ENCODE results near the gene RNF223. TPM values are rescaled to one million over a fixed set of nuclear protein-coding genes. Genes with fewer than 3 reads are reported as not detected.

RNF223 gene
- total RNA-seq, 4 donors from 2014 or later, result 9.4 to 19.5 (median 10.5) TPM

DNA sequence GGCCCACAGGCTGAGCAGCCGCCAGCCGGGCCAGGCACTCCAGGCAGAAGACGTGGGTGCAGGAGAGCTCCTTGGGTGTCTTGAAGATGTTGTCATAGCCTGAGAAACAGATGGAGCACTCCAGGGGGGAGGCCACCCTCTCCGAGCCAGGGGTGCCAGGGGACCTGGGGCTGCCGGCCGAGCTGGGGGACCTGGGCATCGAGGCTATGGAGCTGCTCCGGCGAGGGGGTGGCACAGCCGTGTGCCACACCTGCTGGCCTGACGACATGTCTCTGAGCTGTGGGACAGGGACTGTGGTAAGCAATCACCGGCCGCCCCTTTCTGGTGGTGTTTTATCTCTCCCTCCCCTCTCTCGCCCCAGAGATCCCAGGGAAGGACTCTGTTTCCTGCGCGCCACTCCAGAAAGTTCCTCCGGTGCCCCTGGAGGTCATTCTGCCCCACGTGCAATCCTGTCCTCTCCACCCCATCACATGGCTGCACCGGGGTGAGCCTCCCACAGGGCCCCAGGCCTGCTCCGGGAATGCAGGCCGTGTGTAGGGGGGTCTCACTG lies 1.7 kb downstream of the RNF223 start:
- no peak for DNase-seq (ENCODE audit: low spot score in 2 of 2)
- intact Hi-C loops (cut with DNase I; ENCODE audit: low total_unique reads), result no loop called here
- 67 to 80% methylated on average over 14 to 20 of the region's 21 CpGs for WGBS, 2 donors
- no peak overlapping the region for H3K4me3 ChIP-seq (ENCODE audit: low read depth, poor library complexity, severe bottlenecking)
- TF ChIP-seq, protein P1, sequence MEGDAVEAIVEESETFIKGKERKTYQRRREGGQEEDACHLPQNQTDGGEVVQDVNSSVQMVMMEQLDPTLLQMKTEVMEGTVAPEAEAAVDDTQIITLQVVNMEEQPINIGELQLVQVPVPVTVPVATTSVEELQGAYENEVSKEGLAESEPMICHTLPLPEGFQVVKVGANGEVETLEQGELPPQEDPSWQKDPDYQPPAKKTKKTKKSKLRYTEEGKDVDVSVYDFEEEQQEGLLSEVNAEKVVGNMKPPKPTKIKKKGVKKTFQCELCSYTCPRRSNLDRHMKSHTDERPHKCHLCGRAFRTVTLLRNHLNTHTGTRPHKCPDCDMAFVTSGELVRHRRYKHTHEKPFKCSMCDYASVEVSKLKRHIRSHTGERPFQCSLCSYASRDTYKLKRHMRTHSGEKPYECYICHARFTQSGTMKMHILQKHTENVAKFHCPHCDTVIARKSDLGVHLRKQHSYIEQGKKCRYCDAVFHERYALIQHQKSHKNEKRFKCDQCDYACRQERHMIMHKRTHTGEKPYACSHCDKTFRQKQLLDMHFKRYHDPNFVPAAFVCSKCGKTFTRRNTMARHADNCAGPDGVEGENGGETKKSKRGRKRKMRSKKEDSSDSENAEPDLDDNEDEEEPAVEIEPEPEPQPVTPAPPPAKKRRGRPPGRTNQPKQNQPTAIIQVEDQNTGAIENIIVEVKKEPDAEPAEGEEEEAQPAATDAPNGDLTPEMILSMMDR (IDR thresholded peaks at IDR 0.05), result no peak
- TF ChIP-seq POLR2A (IDR thresholded peaks at IDR 0.05), result no peak

DNA sequence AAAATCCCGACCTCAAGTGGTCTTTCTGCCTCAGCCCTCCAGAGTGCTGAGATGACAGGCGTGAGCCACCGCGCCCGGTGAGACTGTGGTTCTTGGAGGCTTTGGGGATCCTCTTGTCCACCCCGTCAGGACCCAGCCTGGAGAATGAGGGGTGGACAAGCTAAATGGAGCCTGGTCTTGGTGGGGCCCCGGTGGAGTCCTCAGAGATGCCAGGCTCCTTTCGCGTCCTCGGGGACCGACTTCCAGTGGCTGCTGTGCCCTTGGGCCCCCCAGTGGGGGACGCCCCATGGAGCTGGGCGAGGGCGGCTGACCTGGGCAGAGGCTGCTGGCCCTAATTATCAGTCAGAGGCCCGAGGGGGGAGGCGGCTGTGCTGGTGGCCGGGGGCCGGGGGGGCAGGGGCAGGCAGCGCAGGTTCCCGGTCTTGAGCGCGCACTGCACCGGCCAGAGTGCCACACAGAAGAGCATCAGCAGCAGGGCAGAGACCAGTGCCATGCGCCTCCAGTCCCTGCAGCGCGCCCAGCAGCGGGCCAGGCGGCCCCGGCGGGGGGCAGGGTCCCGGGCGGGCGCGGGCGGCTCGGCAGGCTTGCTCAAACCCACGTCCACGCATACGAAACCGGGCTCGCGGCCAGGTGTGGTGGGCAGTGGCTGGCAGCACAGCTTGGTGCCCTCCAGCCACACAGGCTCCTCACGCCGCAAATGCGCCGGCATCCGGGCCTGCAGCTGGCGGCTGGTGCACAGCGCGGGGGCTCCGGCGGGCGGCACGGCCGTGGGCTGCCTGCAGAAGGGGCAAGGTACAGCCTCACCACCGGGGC lies 2.4 kb downstream of the RNF223 start:
- TF ChIP-seq, protein P1 (IDR thresholded peaks at IDR 0.05), result no peak
- no peak for TF ChIP-seq POLR2A (IDR thresholded peaks at IDR 0.05)
- no peak overlapping the region for H3K4me3 ChIP-seq (ENCODE audit: low read depth, poor library complexity, severe bottlenecking)
- WGBS, 2 donors, result 78 to 84% methylated on average over 28 to 34 of the region's 56 CpGs
- intact Hi-C loops (cut with DNase I; ENCODE audit: low total_unique reads), result no loop called here
- DNase-seq (ENCODE audit: low spot score in 2 of 2), result no peak

DNA sequence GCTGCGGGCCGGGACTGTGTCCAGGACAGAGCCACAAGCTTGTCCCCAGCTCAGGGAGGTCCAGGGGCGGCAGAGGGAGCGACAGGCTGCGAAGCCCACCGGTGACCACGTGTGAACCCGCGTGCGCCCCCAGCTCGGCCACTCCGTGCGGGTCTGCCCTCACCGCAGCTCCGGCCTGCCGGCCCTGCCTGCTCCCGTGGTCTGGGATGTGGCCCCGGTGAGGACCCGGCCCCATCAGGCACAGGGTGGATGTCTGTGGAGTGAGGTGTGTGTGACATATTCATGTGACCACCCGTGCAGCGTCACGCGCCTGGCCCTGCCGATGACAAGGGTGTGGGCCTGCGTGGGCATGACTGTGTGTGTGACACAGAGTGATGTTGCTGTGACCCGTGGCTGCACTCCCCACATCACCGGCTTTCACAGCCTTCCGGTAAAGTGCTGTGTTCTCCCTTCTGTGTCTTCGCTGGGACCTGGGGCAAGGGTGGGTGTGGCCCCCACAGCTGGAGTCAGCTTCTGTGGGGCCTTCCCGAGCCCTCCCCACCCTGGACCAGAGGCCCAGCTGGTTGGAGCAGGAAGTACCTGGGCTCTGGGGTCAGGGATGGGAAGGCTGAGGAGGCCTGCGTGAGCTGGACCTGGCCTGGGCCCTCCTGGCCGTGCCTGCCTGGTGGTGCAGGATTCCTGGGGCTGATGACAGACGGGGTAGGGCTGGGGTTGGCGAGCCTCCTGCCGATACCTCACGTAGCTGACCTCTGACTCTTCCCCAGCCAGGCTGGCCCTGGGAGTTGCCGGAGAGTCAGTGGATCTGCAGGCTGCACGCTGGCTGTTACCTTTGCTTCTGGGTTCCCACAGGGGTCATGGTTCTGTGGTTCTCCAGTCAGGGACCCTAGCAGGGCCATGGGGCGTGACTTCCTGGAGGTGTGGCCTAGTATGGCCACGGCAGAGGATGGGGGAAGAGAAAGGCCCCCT lies 4.1 kb downstream of the RNF223 start:
- intact Hi-C loops (cut with DNase I; ENCODE audit: low total_unique reads), result no loop called here
- no peak for DNase-seq (ENCODE audit: low spot score in 2 of 2)
- H3K4me3 ChIP-seq (ENCODE audit: low read depth, poor library complexity, severe bottlenecking), result no peak overlapping the region
- TF ChIP-seq, protein P1 (IDR thresholded peaks at IDR 0.05), result no peak
- TF ChIP-seq POLR2A (IDR thresholded peaks at IDR 0.05), result no peak
- WGBS, 2 donors, result 52 to 68% methylated on average over 5 to 24 of the region's 40 CpGs

DNA sequence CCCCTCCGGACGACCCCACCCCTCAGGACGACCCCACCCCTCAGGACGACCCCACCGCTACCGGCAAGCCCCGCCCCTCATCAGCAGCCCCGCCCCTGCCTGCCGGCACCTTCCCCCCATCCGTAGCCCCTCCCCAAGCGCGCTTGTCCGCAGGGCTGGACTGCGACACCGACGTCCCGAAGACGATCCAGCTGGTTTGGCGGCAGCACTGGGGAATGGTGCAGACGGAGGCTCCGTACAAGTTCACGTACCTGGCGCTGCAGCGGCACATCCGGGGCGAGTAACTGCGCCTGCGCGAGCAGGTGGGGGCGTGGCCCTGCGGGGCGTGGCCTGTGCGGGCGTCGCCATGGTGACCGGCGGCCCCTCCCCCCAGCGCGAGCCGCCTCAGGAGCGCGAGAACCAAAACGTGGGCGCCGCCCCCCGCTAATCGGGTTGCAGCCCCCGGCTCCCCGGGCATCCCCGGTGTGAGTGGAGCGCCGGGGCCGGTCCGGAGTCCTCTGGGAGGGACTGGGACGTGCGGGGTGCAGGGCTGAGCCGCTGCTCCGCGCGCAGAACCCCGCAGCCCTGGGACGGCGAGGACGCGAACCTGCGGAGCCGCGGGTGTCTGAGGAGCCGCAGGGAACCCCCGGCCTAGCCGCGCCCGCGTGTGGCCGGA lies 4.9 kb downstream of the RNF223 start:
- 0 to 2% methylated on average over 13 to 17 of the region's 75 CpGs for whole genome bisulfite sequencing, 2 donors
- peak; percentile 49 to 93 for DNase-seq (ENCODE audit: low spot score in 2 of 2)
- intact Hi-C loops (cut with DNase I; ENCODE audit: low total_unique reads), result no loop called here
- no peak for TF ChIP-seq POLR2A (IDR thresholded peaks at IDR 0.05)
- TF ChIP-seq, protein P1 (IDR thresholded peaks at IDR 0.05), result no peak
- H3K4me3 ChIP-seq (ENCODE audit: low read depth, poor library complexity, severe bottlenecking), result no peak overlapping the region

DNA sequence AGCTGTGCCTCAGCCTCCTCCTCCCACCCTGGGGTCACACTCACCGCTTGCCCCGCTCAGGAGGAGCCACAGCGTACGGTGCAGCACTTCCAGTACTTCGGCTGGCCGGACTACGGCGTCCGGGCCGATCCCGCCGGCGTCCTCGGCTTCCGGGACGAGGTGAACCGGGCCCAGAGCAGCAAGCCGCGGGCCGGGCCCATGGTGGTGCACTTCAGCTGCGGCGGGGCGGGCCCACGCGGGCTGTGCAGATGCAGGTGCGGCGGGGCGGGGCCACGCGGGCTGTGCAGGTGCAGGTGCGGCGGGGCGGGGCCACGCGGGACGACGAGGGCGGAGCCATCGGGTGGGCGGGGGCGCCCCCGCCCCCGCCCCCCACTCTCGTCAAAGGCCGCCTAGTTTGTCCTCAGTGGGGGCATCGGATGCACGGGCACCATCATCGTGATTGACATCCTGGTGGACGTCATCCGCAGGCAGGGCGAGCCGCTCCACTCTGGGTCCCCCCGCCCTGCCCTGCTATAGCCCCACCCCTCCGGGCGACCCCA lies 5.5 kb downstream of the RNF223 start:
- no peak overlapping the region for H3K4me3 ChIP-seq (ENCODE audit: low read depth, poor library complexity, severe bottlenecking)
- TF ChIP-seq POLR2A (IDR thresholded peaks at IDR 0.05), result no peak
- TF ChIP-seq, protein P1 (IDR thresholded peaks at IDR 0.05), result no peak
- intact Hi-C loops (cut with DNase I; ENCODE audit: low total_unique reads), result no loop called here
- DNase-seq (ENCODE audit: low spot score in 2 of 2), result no peak
- WGBS, 2 donors, result 0 to 1% methylated on average over 26 to 32 of the region's 55 CpGs

All from lower leg skin (tissue), 4 donors.